Adrenal gland (tissue), 12 donors: ENCODE data around the gene IL25. TPM values are rescaled to one million over a fixed set of nuclear protein-coding genes. Genes with fewer than 3 reads are reported as not detected.
"Not testable (repeated sequence)": the region's sequence is repeated elsewhere in the genome, so short reads cannot be mapped to it uniquely, and the experiment has no call there.

Source experiments
- DNase-seq, 7 donors: peaks; one replicate each; pipeline ENCODE4 v3.0.0-alpha.2; 2019 to 2020
- H3K27ac ChIP-seq, 5 donors: fragments of 200-600 bp; sonication (generic) in 4 of 5; 1 replicate in 3 of 5; 2 replicates in 2 of 5; pipeline versions ENCODE4 v1.5.1 to v1.8.0; 2016 to 2020; ENCODE audit warnings: mild to moderate bottlenecking in 1 of 5
- H3K27me3 ChIP-seq: fragments of 200-600 bp; 2 replicates; pipeline ENCODE4 v1.8.0; 2021
- H3K36me3 ChIP-seq, 2 donors: fragments of 200-600 bp; replicated peaks in 1 of 2; 1 replicate in 1 of 2; 2 replicates in 1 of 2; pipeline versions ENCODE4 v1.5.1 to v1.8.0; 2018 to 2022
- H3K4me1 ChIP-seq, 2 donors: fragments of 200-600 bp; replicated peaks in 1 of 2; 1 replicate in 1 of 2; 2 replicates in 1 of 2; pipeline versions ENCODE4 v1.5.1 to v1.8.0; 2018 to 2021
- H3K4me3 ChIP-seq, 4 donors: fragments of 200-600 bp; sonication (generic) in 3 of 4; one replicate each; pipeline ENCODE4 v1.5.1; 2016 to 2018
- H3K9me3 ChIP-seq, 3 donors: fragments of 200-600 bp; sonication (generic) in 1 of 3; replicated peaks in 1 of 3; 1 replicate in 2 of 3; 2 replicates in 1 of 3; pipeline versions ENCODE4 v1.5.1 to v1.8.0; 2016 to 2021
- CTCF ChIP-seq, 6 experiments: fragments of 450-650 bp in 4 of 6; fragments of 200-600 bp in 2 of 6; sonication (generic) in 1 of 6; IDR thresholded peaks; 1 replicate in 5 of 6; 2 replicates in 1 of 6; pipeline versions ENCODE4 v1.5.1 to v1.8.0; 2016 to 2021; ENCODE audit warnings: antibody characterized with exemption in 6 of 6, mild to moderate bottlenecking in 2 of 6, moderate library complexity in 1 of 6
- POLR2A ChIP-seq, 2 donors: fragments of 450-650 bp; IDR thresholded peaks; one replicate each; pipeline ENCODE4 v1.6.1; 2017; ENCODE audit warnings: antibody characterized with exemption in 2 of 2, mild to moderate bottlenecking in 2 of 2, moderate library complexity in 1 of 2
- WGBS, 4 donors: extraction: QIAGEN DNeasy Blood & Tissue Kit in 2 of 4; methylation state at CpG; one replicate each; pipeline versions ENCODE4 v1.1.5 to v1.1.7; 2013 to 2017; 5-methylcytosine and 5-hydroxymethylcytosine counted together
- intact Hi-C, 2 donors: fragments of 100-400 bp; cut with DNase I; formaldehyde crosslinking; loops; one replicate each; pipeline versions ENCODE4 v1.14.1 to v1.15.0; 2022 to 2023
- polyA plus RNA-seq, 3 donors: library from polyadenylated mRNA; stranded (reverse); fragments of 200-250 nt in 2 of 3; fragments of 350-450 nt in 1 of 3; fragmentation: Illumina TruSeq in 1 of 3; extraction: RNeasy Lipid Tissue Mini Kit (QIAGEN cat#74804) in 1 of 3; gene quantifications; one replicate each; pipeline ENCODE4 v1.2.3, GENCODE V29; 2013 to 2014
- total RNA-seq, 9 donors: library from RNA; depleted of rRNA in 4 of 9; stranded (reverse); fragments of >200 nt in 4 of 9; fragments of 120-200 nt in 1 of 9; fragmentation: NEBNext Ultra II Directional in 1 of 9; extraction: Animal tissue kit (Norgen Biotek cat#: 25700) in 1 of 9; gene quantifications; one replicate each; pipeline versions ENCODE4 v1.1.0 to v1.2.4, GENCODE V29; 2013 to 2023
- donor health status: healthy with polysubstance abuse.
- donor health status: Bipolar disorder and iron deficiency.
- donor health status: DM: yes; HTN: yes; CAD: no.
- donor health status: DM: no; HTN: no; CAD: no.
- donor health status: DM: no; HTN: no; CAD: no.
- donor health status: DM: yes; HTN: yes; CAD: no.

IL25 gene
- total and polyA plus RNA-seq, 12 donors, result 0.10 TPM; not detected in 11

GRCh38 chr14:23385244-23385641 is 12.6 kb downstream of the IL25 start:
- Histone ChIP-seq H3K4me3 (no peak overlapping the region), H3K27ac (no peak overlapping the region), H3K36me3 (no peaks in the 10 kb centered on the region), H3K9me3 (no peaks in the 10 kb centered on the region), H3K27me3 (no peaks in the 10 kb centered on the region), H3K4me1 (no peaks in the 10 kb centered on the region)
- WGBS, 4 donors, result 80 to 87% (median 84%) methylated on average over 2 of the region's 2 CpGs
- intact Hi-C loops, result no loop called here
- TF ChIP-seq POLR2A (IDR thresholded peaks at IDR 0.05) (no peak), CTCF (IDR thresholded peaks at IDR 0.05) (no peak)
- DNase-seq, result no peak

DNA sequence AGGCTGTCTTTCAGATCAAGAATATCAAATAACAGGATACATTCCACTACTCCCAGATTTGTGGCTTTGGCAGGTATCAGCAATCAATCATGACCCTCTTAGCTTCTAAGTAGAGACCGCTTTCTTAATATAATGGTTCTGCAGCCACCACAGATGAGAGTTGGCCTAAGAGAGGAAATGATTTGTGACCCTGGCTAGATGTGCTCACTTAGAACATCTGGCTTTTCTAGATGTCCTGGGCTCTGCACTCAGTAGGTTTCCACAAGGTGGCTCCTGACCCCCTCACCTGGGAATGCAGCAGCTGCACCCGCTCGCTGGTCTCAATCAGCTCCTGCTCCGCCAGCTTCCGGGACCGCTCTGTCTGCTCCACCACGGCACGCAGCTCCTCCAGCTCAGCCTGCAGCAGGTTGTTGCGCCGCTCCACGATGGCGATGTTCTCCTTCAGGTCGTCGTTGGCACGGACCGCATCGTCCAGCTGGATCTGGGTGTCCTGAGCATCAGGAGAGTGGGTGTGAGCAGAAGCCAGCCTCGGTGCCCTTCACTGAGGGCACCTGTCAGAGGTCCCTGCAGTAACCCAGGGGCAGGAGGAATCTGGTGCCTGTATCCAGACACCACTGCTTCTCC is 13.1 kb downstream of the IL25 start:
- Histone ChIP-seq H3K9me3 (no peaks in the 10 kb centered on the region), H3K36me3 (no peaks in the 10 kb centered on the region), H3K27me3 (no peaks in the 10 kb centered on the region), H3K4me3 (no peak overlapping the region), H3K27ac (no peak overlapping the region), H3K4me1 (no peaks in the 10 kb centered on the region)
- intact Hi-C loops, result no loop called here
- 89 to 94% (median 92%) methylated on average over 12 to 18 of the region's 18 CpGs for WGBS, 4 donors
- no peak for TF ChIP-seq CTCF (IDR thresholded peaks at IDR 0.05)
- TF ChIP-seq POLR2A (IDR thresholded peaks at IDR 0.05), result no peak
- no peak for DNase-seq

- not testable (repeated sequence) for H3K4me1 ChIP-seq
These were observed 13.7 kb downstream of the IL25 start for GRCh38 chr14:23386266-23386657.

DNA sequence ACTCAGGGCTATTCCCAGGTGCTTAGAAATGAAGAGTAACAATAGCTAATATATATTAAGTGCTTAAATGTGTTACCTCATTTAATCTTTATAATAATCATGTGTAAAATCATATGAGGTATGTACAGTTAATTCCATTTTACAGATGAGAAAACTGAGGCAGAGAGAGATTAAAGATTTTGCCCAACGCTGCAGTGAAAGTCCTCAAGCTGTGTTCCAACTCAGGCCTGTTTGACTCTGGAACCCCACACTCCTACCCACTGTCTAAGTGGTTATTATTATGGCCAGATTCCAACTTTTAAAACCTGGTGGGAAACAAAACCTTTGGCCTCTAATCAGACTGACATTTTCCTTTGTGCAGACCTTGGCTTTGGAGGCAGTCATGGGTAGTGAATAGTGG is 14.4 kb downstream of the IL25 start:
- H3K27ac ChIP-seq, result no peak overlapping the region
- no peak for TF ChIP-seq POLR2A (IDR thresholded peaks at IDR 0.05)
- TF ChIP-seq CTCF (IDR thresholded peaks at IDR 0.05), result no peak
- whole genome bisulfite sequencing, 4 donors, result 83 to 94% (median 89%) methylated on average over 1 of the region's 1 CpG
- intact Hi-C loops, result no loop called here
- no peaks in the 10 kb centered on the region for H3K9me3 ChIP-seq
- H3K36me3 ChIP-seq, result no peaks in the 10 kb centered on the region
- H3K4me3 ChIP-seq, result no peak overlapping the region
- DNase-seq, result no peak
- no peaks in the 10 kb centered on the region for H3K4me1 ChIP-seq
- H3K27me3 ChIP-seq, result no peaks in the 10 kb centered on the region

More at GRCh38 chr14:23386266-23386657, 13.7 kb downstream of the IL25 start:
- H3K9me3 ChIP-seq, H3K4me3 ChIP-seq, intact Hi-C loops, H3K27me3 ChIP-seq, DNase-seq, H3K27ac ChIP-seq, H3K36me3 ChIP-seq: not testable (repeated sequence)
- 83 to 90% (median 87%) methylated on average over 6 to 17 of the region's 17 CpGs for WGBS, 4 donors
